ENCODE data around the gene TRIM2.
"Not testable (repeated sequence)": the region's sequence is repeated elsewhere in the genome, so short reads cannot be mapped to it uniquely, and the experiment has no call there.

GRCh38 chr4:153203746-153204145 lies 497 bp upstream of the TRIM2 start:
- TF ChIP-seq, protein P1, sequence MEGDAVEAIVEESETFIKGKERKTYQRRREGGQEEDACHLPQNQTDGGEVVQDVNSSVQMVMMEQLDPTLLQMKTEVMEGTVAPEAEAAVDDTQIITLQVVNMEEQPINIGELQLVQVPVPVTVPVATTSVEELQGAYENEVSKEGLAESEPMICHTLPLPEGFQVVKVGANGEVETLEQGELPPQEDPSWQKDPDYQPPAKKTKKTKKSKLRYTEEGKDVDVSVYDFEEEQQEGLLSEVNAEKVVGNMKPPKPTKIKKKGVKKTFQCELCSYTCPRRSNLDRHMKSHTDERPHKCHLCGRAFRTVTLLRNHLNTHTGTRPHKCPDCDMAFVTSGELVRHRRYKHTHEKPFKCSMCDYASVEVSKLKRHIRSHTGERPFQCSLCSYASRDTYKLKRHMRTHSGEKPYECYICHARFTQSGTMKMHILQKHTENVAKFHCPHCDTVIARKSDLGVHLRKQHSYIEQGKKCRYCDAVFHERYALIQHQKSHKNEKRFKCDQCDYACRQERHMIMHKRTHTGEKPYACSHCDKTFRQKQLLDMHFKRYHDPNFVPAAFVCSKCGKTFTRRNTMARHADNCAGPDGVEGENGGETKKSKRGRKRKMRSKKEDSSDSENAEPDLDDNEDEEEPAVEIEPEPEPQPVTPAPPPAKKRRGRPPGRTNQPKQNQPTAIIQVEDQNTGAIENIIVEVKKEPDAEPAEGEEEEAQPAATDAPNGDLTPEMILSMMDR (IDR thresholded peaks at IDR 0.05), result not testable (repeated sequence)
- not testable (repeated sequence) for TF ChIP-seq POLR2A, POLR2AphosphoS5 (IDR thresholded peaks at IDR 0.05)

Data from prostate gland (tissue), 2 donors.